ENCODE results near the gene GARIN5B. TPM values are rescaled to one million over a fixed set of nuclear protein-coding genes. Genes with fewer than 3 reads are reported as not detected.

Gene GARIN5B
- total and polyA plus RNA-seq, 8 donors = 0.04 to 0.06 TPM; not detected in 6

- H3K27me3 ChIP-seq = peaks cover 27 to 89% of the 10 kb centered on the region in 2 donors
- no peak overlapping the region for H3K27ac ChIP-seq
- H3K4me1 ChIP-seq = peaks cover 7 to 16% of the 10 kb centered on the region in 2 donors
- peak overlapping the region; percentile 30 to 40 for H3K4me3 ChIP-seq
- intact Hi-C loops (cut with DNase I) = no loop called here
- H3K9me3 ChIP-seq = no peaks in the 10 kb centered on the region
- H3K36me3 ChIP-seq = no peaks in the 10 kb centered on the region
- ATAC-seq = peak; percentile 96
- DNase-seq = peak in 2 of 4 donors; percentile 74 to 91
- no peak for TF ChIP-seq CTCF (IDR thresholded peaks at IDR 0.05)
Observed at GRCh38 chr19:55353803-55354697, 9.0 kb downstream of the GARIN5B start.

- Histone ChIP-seq H3K4me1 (peaks cover 7 to 16% of the 10 kb centered on the region in 2 donors), H3K27ac (no peak overlapping the region), H3K36me3 (no peaks in the 10 kb centered on the region), H3K9me3 (no peaks in the 10 kb centered on the region), H3K4me3 (peak overlapping the region; percentile 30 to 40), H3K27me3 (peaks cover 27 to 85% of the 10 kb centered on the region in 2 donors)
- intact Hi-C loops (cut with DNase I) = no loop called here
- ATAC-seq (no peak), DNase-seq (no peak)
- TF ChIP-seq CTCF (IDR thresholded peaks at IDR 0.05) = no peak
Observed at GRCh38 chr19:55353356-55353802, 9.7 kb downstream of the GARIN5B start.

- H3K27ac ChIP-seq = no peak overlapping the region
- peaks cover 7 to 16% of the 10 kb centered on the region in 2 donors for H3K4me1 ChIP-seq
- no peak overlapping the region for H3K4me3 ChIP-seq
- H3K9me3 ChIP-seq = no peaks in the 10 kb centered on the region
- intact Hi-C loops (cut with DNase I) = no loop called here
- no peak for DNase-seq
- no peak for ATAC-seq
- peaks cover 27 to 78% of the 10 kb centered on the region in 2 donors for H3K27me3 ChIP-seq
- no peak for TF ChIP-seq CTCF (IDR thresholded peaks at IDR 0.05)
- peaks cover 0 to under 1% of the 10 kb centered on the region in 2 donors for H3K36me3 ChIP-seq
Observed at GRCh38 chr19:55352549-55353145, 10.4 kb downstream of the GARIN5B start.

- Histone ChIP-seq H3K27me3 (peaks cover 27 to 72% of the 10 kb centered on the region in 2 donors), H3K4me3 (no peak overlapping the region), H3K9me3 (no peaks in the 10 kb centered on the region), H3K4me1 (peaks cover 7 to 16% of the 10 kb centered on the region in 2 donors), H3K27ac (no peak overlapping the region), H3K36me3 (peaks cover 0 to 6% of the 10 kb centered on the region in 2 donors)
- DNase-seq (no peak), ATAC-seq (no peak)
- intact Hi-C loops (cut with DNase I) = no loop called here
- no peak for TF ChIP-seq CTCF (IDR thresholded peaks at IDR 0.05)
Observed at GRCh38 chr19:55352040-55352439, 11.0 kb downstream of the GARIN5B start.
